SH-SY5Y (cell line): ENCODE results near the gene EEIG1.

Source experiments
- GATA2 ChIP-seq: IDR thresholded peaks from 2 replicates; pipeline ENCODE4 v1.6.1; 2011; ENCODE audit warnings: mild to moderate bottlenecking, low read depth, low read length
- GATA3 ChIP-seq: IDR thresholded peaks from 2 replicates; pipeline ENCODE4 v1.6.1; 2011; ENCODE audit warnings: low read depth, mild to moderate bottlenecking, low read length, moderate library complexity

- TF ChIP-seq GATA2, result no peak
- no peak for TF ChIP-seq GATA3
These were observed 35.5 kb downstream of the EEIG1 start for GRCh38 chr9:127945338-127945737.
